ENCODE data around the gene CALHM4.

- TF ChIP-seq NRF1 (IDR thresholded peaks at IDR 0.05; ENCODE audit: low read depth, low read length) (no peak), CTCF (IDR thresholded peaks at IDR 0.05) (no peak), EZH2phosphoT487 (IDR thresholded peaks at IDR 0.05; ENCODE audit: borderline replicate concordance, low read depth) (no peak), POLR2AphosphoS5 (IDR thresholded peaks at IDR 0.05; ENCODE audit: low read depth, low read length) (no peak), GATA2 (CRISPR knock-in tag; IDR thresholded peaks at IDR 0.05) (no peak), JUND (IDR thresholded peaks at IDR 0.05) (no peak), MAX (IDR thresholded peaks at IDR 0.05; ENCODE audit: low read depth) (no peak), FOXJ3 (CRISPR knock-in tag; IDR thresholded peaks at IDR 0.05) (no peak), REST (IDR thresholded peaks at IDR 0.05; ENCODE audit: low read depth, low read length) (no peak), RCOR1 (IDR thresholded peaks at IDR 0.05; ENCODE audit: low read length) (no peak), SMC3 (IDR thresholded peaks at IDR 0.05; ENCODE audit: low read depth, low read length) (no peak)
These were observed 52.4 kb downstream of the CALHM4 start for GRCh38 chr6:116605935-116606334.
